HG03558 (cell line): ENCODE measurements around the gene OR4C16.

Source experiments
- ATAC-seq: cut with Tn5 transposase; IDR thresholded peaks from one replicate; pipeline ENCODE4 v1.9.1; 2021; ENCODE audit warnings: moderate number of reproducible peaks; ENCODE audit not compliant: unreplicated experiment; ENCODE audit errors: extremely low read depth

The OR4C16 gene, protein sequence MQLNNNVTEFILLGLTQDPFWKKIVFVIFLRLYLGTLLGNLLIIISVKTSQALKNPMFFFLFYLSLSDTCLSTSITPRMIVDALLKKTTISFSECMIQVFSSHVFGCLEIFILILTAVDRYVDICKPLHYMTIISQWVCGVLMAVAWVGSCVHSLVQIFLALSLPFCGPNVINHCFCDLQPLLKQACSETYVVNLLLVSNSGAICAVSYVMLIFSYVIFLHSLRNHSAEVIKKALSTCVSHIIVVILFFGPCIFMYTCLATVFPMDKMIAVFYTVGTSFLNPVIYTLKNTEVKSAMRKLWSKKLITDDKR

DNA sequence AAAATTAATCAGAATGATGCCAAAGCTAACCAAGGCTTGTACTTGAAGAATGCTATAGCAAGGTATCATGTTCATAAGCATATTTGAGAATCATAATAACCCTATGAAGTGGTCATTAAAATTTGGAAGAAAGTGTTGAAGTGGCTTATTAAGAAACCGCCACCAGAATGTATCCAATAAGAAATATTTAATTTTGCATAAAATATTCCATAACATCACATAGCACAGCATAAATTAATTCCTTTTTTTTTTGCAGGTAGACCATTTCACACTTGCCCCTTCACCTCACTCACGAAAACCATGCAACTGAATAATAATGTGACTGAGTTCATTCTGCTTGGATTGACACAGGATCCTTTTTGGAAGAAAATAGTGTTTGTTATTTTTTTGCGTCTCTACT, at the start of gene OR4C16:
Gene OR4C16, plus strand, starts transcription at position 301 of the 400 bp plus-strand sequence. Its CDS starts 0 bp downstream, at position 301.
- no peak for ATAC-seq

DNA sequence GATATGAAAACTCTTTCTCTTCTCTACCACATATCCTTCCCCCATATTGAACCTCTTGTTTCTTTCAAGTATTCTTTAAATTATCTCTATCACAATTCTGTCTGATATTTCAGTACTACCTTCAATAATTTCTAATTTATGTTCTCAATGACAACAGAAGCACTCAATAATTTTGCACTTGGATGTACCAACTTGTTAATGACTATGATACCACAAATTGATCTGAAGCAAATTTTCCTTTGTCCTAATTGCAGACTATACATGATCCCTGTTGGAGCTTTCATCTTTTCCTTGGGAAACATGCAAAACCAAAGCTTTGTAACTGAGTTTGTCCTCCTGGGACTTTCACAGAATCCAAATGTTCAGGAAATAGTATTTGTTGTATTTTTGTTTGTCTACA, 17.8 kb upstream of the OR4C16 start, which contains the start of gene OR4C15:
Gene OR4C15, plus strand, starts transcription at position 301 of the 400 bp plus-strand sequence. Its CDS starts 0 bp downstream, at position 301.
- ATAC-seq: no peak

DNA sequence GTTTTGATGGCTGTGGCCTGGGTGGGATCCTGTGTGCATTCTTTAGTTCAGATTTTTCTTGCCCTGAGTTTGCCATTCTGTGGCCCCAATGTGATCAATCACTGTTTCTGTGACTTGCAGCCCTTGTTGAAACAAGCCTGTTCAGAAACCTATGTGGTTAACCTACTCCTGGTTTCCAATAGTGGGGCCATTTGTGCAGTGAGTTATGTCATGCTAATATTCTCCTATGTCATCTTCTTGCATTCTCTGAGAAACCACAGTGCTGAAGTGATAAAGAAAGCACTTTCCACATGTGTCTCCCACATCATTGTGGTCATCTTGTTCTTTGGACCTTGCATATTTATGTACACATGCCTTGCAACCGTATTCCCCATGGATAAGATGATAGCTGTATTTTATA, 620 bp downstream of the OR4C16 start:
- no peak for ATAC-seq

DNA sequence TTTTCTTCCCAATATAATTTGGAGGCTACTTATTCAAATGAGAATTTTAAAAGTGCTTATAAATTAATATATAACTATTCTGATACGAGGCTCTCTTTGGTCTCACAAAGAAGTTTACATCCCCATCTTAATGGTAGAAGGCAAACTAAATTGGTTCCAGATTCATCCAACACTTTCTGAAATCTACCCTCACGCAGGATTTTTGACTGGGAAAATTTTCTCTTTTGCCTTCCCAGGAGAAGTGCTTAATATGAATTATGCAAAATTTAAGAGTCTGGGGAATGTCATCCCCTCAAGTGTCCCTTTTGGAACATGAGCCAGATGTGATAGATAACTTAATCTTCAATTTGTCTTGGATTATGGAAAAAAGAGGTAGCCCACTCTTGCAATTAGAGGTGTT, 35.6 kb downstream of the OR4C16 start, which contains the start of gene OR4C11:
Gene OR4C11, minus strand, starts transcription at position 101 of the 400 bp plus-strand sequence. CDS start 3,272 bp downstream, outside the sequence.
- ATAC-seq: no peak
